ENCODE data around the gene FOXK1.
"Not testable (repeated sequence)": the region's sequence is repeated elsewhere in the genome, so short reads cannot be mapped to it uniquely, and the experiment has no call there.

The FOXK1 gene

GRCh38 chr7:4667776-4668509, 14.2 kb upstream of the FOXK1 start:
- DNase-seq (ENCODE audit: low read depth), result no peak

- DNase-seq (ENCODE audit: low read depth), result no peak
These were observed 13.6 kb upstream of the FOXK1 start for GRCh38 chr7:4668510-4668847.

GRCh38 chr7:4670791-4671190, 11.3 kb upstream of the FOXK1 start:
- no peak for DNase-seq (ENCODE audit: low read depth)

- DNase-seq (ENCODE audit: low read depth), result no peak
These were observed 6.2 kb upstream of the FOXK1 start for GRCh38 chr7:4675771-4676367.

- not testable (repeated sequence) for DNase-seq (ENCODE audit: low read depth)
These were observed 4.6 kb upstream of the FOXK1 start for GRCh38 chr7:4677518-4677917.

GRCh38 chr7:4681218-4681851, 760 bp upstream of the FOXK1 start:
- DNase-seq (ENCODE audit: low read depth), result no peak

- peak; percentile 24 for DNase-seq (ENCODE audit: low read depth)
These were observed 537 bp downstream of the FOXK1 start for GRCh38 chr7:4682621-4683042.

GRCh38 chr7:4683043-4683883, 1.2 kb downstream of the FOXK1 start:
- no peak for DNase-seq (ENCODE audit: low read depth)

GRCh38 chr7:4683884-4684565, 1.9 kb downstream of the FOXK1 start:
- DNase-seq (ENCODE audit: low read depth), result peak; percentile 18

GRCh38 chr7:4684846-4685245, 2.8 kb downstream of the FOXK1 start:
- DNase-seq (ENCODE audit: low read depth), result no peak

GRCh38 chr7:4685676-4686075, 3.6 kb downstream of the FOXK1 start:
- not testable (repeated sequence) for DNase-seq (ENCODE audit: low read depth)

GRCh38 chr7:4687956-4688355, 5.9 kb downstream of the FOXK1 start:
- no peak for DNase-seq (ENCODE audit: low read depth)

- no peak for DNase-seq (ENCODE audit: low read depth)
These were observed 7.1 kb downstream of the FOXK1 start for GRCh38 chr7:4689151-4689550.

- no peak for DNase-seq (ENCODE audit: low read depth)
These were observed 7.6 kb downstream of the FOXK1 start for GRCh38 chr7:4689668-4690067.

- no peak for DNase-seq (ENCODE audit: low read depth)
These were observed 9.1 kb downstream of the FOXK1 start for GRCh38 chr7:4690953-4691856.

- no peak for DNase-seq (ENCODE audit: low read depth)
These were observed 10.0 kb downstream of the FOXK1 start for GRCh38 chr7:4692055-4692454.

GRCh38 chr7:4692622-4693021, 10.5 kb downstream of the FOXK1 start:
- DNase-seq (ENCODE audit: low read depth), result not testable (repeated sequence)

GRCh38 chr7:4693152-4693551, 11.1 kb downstream of the FOXK1 start:
- DNase-seq (ENCODE audit: low read depth), result no peak

GRCh38 chr7:4693749-4694148, 11.7 kb downstream of the FOXK1 start:
- DNase-seq (ENCODE audit: low read depth), result no peak

GRCh38 chr7:4694305-4694704, 12.2 kb downstream of the FOXK1 start:
- DNase-seq (ENCODE audit: low read depth), result no peak
